ENCODE results near the gene OLFM1.

Gene OLFM1

DNA sequence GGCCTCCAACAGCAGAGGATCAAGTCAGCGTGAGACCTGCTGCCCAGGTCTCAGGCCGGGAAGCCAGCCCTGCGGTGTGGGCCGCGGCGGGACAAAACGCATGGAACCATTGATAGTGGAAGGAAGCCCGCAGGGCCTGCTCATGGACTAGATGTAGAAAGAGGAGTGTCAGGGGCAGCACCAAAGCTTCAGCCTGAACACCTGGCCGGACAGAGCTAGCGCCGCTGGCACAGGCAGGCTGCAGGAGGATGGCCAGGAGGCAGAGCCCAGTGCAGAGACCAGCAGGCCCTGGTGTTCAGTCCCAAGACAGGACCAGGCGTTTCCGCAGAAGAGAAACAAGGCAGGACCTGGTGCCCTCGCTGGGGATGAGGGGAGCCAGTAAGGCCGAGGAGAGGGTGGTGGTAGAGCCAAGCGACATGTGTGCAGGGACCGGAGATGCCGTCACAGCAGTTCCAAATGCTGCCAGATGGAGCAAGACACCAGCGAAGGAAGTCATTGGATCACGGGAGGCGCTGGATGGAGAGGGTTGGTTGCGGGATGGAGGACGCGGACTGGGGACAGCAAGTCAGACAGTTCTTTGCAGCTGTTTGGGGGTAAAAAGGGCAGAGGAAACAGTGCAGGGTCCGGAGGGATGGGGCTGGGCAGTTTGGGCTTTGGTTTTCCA, 42.1 kb upstream of the OLFM1 start:
- Histone ChIP-seq H3K79me2 (ENCODE audit: insufficient read depth, low read length) (no peaks in the 10 kb centered on the region), H3K36me3 (ENCODE audit: insufficient read depth, low read length) (no peaks in the 10 kb centered on the region), H3K9ac (ENCODE audit: low read depth, low read length) (no peak overlapping the region), H3K4me2 (ENCODE audit: insufficient read depth, low read length) (no peak overlapping the region), H3K27me3 (ENCODE audit: insufficient read depth, low read length, poor library complexity) (no peaks in the 10 kb centered on the region), H4K20me1 (ENCODE audit: insufficient read depth, low read length) (no peaks in the 10 kb centered on the region; the same call in 1 of the 2 replicates), H3K4me3 (ENCODE audit: low read depth in 1 of 2, low read length in 2 of 2) (no peak overlapping the region), H3K9me3 (ENCODE audit: insufficient read depth, low read length, severe bottlenecking) (no peaks in the 10 kb centered on the region), H3K4me1 (ENCODE audit: insufficient read depth, low read length) (no peaks in the 10 kb centered on the region), H2AFZ (ENCODE audit: low read depth, low read length) (no peak overlapping the region), H3K27ac (ENCODE audit: low read length) (no peak overlapping the region)
- ATAC-seq (ENCODE audit: insufficient read depth, low read depth) (no peak), DNase-seq (no peak)
- TF ChIP-seq, protein P1, sequence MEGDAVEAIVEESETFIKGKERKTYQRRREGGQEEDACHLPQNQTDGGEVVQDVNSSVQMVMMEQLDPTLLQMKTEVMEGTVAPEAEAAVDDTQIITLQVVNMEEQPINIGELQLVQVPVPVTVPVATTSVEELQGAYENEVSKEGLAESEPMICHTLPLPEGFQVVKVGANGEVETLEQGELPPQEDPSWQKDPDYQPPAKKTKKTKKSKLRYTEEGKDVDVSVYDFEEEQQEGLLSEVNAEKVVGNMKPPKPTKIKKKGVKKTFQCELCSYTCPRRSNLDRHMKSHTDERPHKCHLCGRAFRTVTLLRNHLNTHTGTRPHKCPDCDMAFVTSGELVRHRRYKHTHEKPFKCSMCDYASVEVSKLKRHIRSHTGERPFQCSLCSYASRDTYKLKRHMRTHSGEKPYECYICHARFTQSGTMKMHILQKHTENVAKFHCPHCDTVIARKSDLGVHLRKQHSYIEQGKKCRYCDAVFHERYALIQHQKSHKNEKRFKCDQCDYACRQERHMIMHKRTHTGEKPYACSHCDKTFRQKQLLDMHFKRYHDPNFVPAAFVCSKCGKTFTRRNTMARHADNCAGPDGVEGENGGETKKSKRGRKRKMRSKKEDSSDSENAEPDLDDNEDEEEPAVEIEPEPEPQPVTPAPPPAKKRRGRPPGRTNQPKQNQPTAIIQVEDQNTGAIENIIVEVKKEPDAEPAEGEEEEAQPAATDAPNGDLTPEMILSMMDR (IDR thresholded peaks at IDR 0.05; ENCODE audit: borderline replicate concordance, extremely low read depth, low read length, poor library complexity, severe bottlenecking), result no peak
- no peak for TF ChIP-seq EZH2 (IDR thresholded peaks at IDR 0.05; ENCODE audit: borderline replicate concordance, low read depth, low read length, severe bottlenecking)

GRCh38 chr9:135045928-135046738, 41.3 kb upstream of the OLFM1 start:
- Histone ChIP-seq H3K27me3 (ENCODE audit: insufficient read depth, low read length, poor library complexity) (no peaks in the 10 kb centered on the region), H3K9ac (ENCODE audit: low read depth, low read length) (no peak overlapping the region), H3K9me3 (ENCODE audit: insufficient read depth, low read length, severe bottlenecking) (no peaks in the 10 kb centered on the region), H3K4me1 (ENCODE audit: insufficient read depth, low read length) (no peaks in the 10 kb centered on the region), H3K36me3 (ENCODE audit: insufficient read depth, low read length) (no peaks in the 10 kb centered on the region), H3K4me2 (ENCODE audit: insufficient read depth, low read length) (no peak overlapping the region), H3K79me2 (ENCODE audit: insufficient read depth, low read length) (no peaks in the 10 kb centered on the region), H3K27ac (ENCODE audit: low read length) (no peak overlapping the region), H2AFZ (ENCODE audit: low read depth, low read length) (no peak overlapping the region), H4K20me1 (ENCODE audit: insufficient read depth, low read length) (no peaks in the 10 kb centered on the region; the same call in 1 of the 2 replicates), H3K4me3 (ENCODE audit: low read depth in 1 of 2, low read length in 2 of 2) (no peak overlapping the region)
- TF ChIP-seq, protein P1 (IDR thresholded peaks at IDR 0.05; ENCODE audit: borderline replicate concordance, extremely low read depth, low read length, poor library complexity, severe bottlenecking), result no peak
- no peak for TF ChIP-seq EZH2 (IDR thresholded peaks at IDR 0.05; ENCODE audit: borderline replicate concordance, low read depth, low read length, severe bottlenecking)
- DNase-seq (no peak), ATAC-seq (ENCODE audit: insufficient read depth, low read depth) (no peak)

GRCh38 chr9:135046739-135047350, 40.6 kb upstream of the OLFM1 start:
- no peak overlapping the region for H3K27ac ChIP-seq (ENCODE audit: low read length)
- DNase-seq, result no peak
- H4K20me1 ChIP-seq (ENCODE audit: insufficient read depth, low read length), result no peaks in the 10 kb centered on the region; the same call in 1 of the 2 replicates
- H3K27me3 ChIP-seq (ENCODE audit: insufficient read depth, low read length, poor library complexity), result no peaks in the 10 kb centered on the region
- TF ChIP-seq EZH2 (IDR thresholded peaks at IDR 0.05; ENCODE audit: borderline replicate concordance, low read depth, low read length, severe bottlenecking), result no peak
- TF ChIP-seq, protein P1 (IDR thresholded peaks at IDR 0.05; ENCODE audit: borderline replicate concordance, extremely low read depth, low read length, poor library complexity, severe bottlenecking), result no peak
- H3K9me3 ChIP-seq (ENCODE audit: insufficient read depth, low read length, severe bottlenecking), result no peaks in the 10 kb centered on the region
- no peak for ATAC-seq (ENCODE audit: insufficient read depth, low read depth)
- no peak overlapping the region for H3K4me3 ChIP-seq (ENCODE audit: low read depth in 1 of 2, low read length in 2 of 2)
- no peaks in the 10 kb centered on the region for H3K4me1 ChIP-seq (ENCODE audit: insufficient read depth, low read length)
- no peak overlapping the region for H3K9ac ChIP-seq (ENCODE audit: low read depth, low read length)
- no peak overlapping the region for H3K4me2 ChIP-seq (ENCODE audit: insufficient read depth, low read length)
- H3K79me2 ChIP-seq (ENCODE audit: insufficient read depth, low read length), result no peaks in the 10 kb centered on the region
- H2AFZ ChIP-seq (ENCODE audit: low read depth, low read length), result no peak overlapping the region
- H3K36me3 ChIP-seq (ENCODE audit: insufficient read depth, low read length), result no peaks in the 10 kb centered on the region

Data from DND-41 (cell line).